GM15510 (cell line): ENCODE measurements around the gene PARD3B.

Experiments used
- POLR2A ChIP-seq: IDR thresholded peaks from 3 replicates; pipeline ENCODE4 v1.6.1; 2011; ENCODE audit warnings: borderline replicate concordance; ENCODE audit not compliant: insufficient read length; ENCODE audit errors: extremely low read depth

PARD3B gene

DNA sequence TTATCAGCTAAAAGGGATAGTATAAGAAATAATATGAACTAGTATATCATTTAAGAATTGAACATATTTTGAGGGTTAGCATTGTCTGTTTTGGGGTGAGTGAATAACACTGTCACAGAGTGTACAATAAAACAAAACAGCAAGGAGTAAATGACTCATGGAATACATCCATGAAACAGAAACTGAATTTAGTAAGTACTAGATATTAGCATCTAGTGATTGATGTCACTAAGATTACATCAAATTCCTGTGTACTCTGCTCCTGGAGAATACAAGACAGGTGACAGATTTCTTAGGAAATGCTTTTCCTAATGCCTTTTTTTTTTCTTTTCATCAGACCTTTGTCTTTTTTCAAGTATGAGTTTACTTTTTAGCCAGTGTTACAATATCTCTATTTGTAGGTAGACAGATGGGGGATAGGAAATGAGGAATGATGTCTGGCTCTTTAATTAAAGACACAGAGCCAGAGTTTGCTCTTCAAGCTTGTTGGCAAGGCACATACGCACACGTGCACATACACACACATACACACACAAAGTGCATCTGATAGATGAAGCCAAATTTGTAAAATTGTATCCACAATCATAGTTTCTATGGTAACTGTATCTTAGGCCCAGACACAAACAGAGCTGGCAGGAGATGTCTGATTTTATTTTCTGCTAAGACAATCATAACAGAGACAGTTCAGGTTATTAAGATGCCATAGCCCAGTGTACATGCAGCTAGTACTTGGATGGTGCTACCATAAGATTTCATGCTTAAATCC is 998.8 kb downstream of the PARD3B start:
- TF ChIP-seq POLR2A, result no peak

GRCh38 chr2:205545971-205546816 is 1000.9 kb downstream of the PARD3B start:
- TF ChIP-seq POLR2A, result no peak

- TF ChIP-seq POLR2A, result no peak
These were observed 1010.4 kb downstream of the PARD3B start for GRCh38 chr2:205555566-205556230.

GRCh38 chr2:205556357-205556756 is 1011.1 kb downstream of the PARD3B start:
- no peak for TF ChIP-seq POLR2A

GRCh38 chr2:205556841-205557539 is 1011.7 kb downstream of the PARD3B start:
- TF ChIP-seq POLR2A, result no peak

DNA sequence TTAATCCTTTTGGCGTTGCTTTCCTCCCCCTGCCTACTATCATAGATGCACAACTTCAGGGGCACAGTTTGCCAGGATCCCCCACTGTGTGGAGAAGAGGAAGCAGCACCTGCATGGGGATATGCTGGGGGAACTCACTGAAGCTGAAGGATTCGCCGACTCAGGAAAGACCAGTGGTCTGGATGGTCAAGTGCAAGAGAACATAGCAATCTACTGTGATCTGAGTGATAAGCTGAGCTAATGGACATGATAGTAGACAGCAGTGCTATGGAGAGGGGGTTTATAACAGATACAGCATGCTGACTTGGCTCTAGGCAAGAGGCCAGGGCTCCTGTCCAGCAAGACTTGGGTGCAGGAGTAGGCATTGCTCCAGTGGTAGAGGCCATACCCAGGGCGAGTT is 1012.6 kb downstream of the PARD3B start:
- no peak for TF ChIP-seq POLR2A

DNA sequence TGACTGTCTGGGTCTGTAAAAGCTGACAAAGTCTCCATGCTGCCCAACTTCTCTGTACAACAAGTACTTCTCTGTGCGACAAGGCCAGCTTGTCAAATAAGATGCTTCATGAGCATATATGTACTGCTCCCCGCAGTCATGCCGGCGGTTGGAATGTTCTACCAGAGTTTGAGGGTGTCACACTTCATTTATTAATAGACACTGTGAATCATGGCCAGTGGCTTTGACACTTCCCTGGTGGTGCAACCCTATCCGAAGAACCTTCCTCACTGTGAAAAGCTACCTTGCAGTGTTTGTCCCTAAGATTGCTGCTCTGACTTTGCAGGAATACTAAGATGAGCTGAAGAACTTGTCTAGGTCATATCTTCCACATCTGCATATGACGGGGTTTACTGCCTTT is 1016.2 kb downstream of the PARD3B start:
- TF ChIP-seq POLR2A, result no peak

DNA sequence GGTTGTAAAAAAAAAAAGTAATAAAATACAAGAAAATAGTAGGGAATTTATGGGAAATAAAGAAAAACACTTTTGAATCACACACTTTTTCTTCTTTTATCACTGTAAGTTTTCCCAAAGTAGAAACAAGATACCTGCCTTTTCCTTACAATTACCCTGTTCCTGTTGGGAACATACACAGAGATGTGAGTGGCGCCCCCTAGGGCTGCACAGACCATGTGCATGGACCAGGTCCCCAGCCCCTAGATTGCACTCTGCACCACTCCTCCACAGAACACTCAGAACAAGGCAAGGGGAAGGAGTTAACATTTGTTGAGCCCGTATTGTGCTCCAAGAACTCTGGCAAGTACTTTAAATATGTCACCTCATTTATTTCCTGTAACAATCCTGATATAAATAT is 1018.4 kb downstream of the PARD3B start:
- TF ChIP-seq POLR2A, result no peak

GRCh38 chr2:205564346-205565141 is 1019.3 kb downstream of the PARD3B start:
- TF ChIP-seq POLR2A, result no peak

DNA sequence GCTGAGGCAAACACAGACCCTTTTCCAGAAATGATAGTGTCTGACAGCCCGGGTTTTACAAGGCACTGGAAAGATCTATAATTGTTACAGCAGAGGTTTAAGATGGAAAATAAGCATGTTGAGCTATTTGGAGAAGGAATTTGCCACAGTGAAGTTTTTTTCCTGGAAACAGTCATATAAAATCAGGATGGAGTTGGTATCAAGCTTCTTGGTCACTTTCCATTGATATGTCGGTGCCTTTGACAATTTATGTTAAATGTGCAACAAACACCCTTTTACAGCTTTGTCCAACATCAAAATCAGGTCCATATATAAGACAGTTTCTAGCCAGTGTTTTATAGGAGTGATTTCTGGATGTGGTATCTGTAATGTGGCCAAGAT is 1019.9 kb downstream of the PARD3B start:
- TF ChIP-seq POLR2A, result no peak

- TF ChIP-seq POLR2A, result no peak
These were observed 1021.4 kb downstream of the PARD3B start for GRCh38 chr2:205566606-205567168.

DNA sequence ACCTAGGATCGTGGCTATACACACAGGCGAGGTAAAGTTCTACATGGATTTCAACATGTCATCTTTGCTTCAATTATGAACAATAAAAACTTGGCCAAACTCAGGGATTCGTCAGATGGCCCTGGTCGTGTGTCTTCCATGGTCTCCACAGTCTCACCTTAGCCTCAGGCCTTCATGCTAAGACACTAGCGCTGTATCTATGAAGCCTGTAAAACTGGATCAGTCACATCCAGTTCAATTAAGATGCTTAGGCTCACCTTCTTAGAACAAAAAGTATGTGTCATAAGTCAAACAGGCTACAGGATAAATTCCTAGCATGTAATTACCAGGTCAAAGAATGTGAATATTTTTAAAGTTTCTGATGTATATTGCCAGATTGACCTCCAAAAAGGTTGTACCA is 1023.3 kb downstream of the PARD3B start:
- TF ChIP-seq POLR2A, result no peak

DNA sequence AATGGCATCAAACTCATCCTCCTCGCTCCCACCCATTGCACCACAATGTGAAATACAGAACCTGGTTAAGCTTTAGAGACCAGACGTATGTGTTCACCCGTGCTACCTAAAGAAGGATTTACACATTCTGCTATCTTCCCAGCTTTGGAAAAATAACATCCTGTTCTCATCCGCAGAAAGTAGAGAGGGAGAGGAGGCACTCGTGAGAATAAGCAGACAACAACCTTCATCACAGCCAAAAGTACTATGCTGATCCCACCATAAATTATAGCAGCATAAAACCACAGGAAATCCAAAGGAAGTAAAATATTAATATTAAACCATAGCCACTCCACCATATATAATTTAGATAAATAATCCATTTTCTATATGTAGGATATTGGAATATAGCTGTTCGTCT is 1025.4 kb downstream of the PARD3B start:
- TF ChIP-seq POLR2A, result no peak
